ENCODE measurements around the gene RGL2. TPM values are rescaled to one million over a fixed set of nuclear protein-coding genes. Genes with fewer than 3 reads are reported as not detected.
A peak's percentile ranks its signal among the peaks of the same experiment; 100 is the strongest.

Gene RGL2
- total and polyA plus RNA-seq, 2 of the 4 experiments (the other 2 are of a cell fraction), result 4.1 to 26.9 TPM

DNA sequence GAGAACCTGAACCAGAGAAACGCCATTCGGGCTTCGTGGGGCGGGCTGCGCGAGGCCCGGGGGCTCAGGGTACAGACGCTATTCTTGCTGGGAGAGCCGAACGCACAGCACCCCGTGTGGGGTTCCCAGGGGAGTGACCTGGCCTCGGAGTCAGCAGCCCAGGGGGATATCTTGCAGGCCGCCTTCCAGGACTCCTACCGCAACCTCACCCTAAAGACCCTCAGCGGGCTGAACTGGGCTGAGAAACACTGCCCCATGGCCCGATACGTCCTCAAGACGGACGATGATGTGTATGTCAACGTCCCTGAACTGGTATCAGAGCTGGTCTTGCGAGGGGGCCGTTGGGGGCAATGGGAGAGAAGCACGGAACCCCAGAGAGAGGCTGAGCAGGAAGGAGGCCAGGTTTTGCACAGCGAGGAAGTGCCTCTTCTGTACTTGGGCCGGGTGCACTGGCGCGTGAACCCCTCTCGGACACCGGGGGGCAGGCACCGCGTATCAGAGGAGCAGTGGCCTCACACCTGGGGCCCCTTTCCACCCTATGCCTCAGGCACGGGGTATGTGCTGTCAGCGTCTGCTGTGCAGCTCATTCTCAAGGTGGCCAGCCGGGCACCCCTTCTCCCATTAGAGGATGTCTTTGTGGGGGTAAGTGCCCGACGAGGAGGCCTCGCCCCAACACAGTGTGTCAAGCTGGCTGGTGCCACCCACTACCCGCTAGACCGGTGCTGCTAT lies 20.9 kb downstream of the RGL2 start:
- intact Hi-C loops (cut with micrococcal nuclease) (no loop called here), in situ Hi-C loops (cut with MboI; ENCODE audit: low sequenced_read_pairs) (no loop called here), dilution Hi-C loops (cut with HindIII; ENCODE audit: low sequenced_read_pairs, unreplicated experiment) (no loop called here)
- CTCF ChIA-PET, result interaction anchor here (1.8 kb wide), 1 partner anchor 19 kb away, joined by 5 read pairs; no protein-coding TSS in a partner anchor
- Histone ChIP-seq H3K36me3 (ENCODE audit: control insufficient read depth, insufficient read depth, low read length) (peaks cover 67% of the 10 kb centered on the region), H3K9me1 (ENCODE audit: insufficient read depth, low read length) (peaks cover 9% of the 10 kb centered on the region), H4K5ac (ENCODE audit: low read depth, low read length) (peak overlapping the region; percentile 72), H3K4me3 (ENCODE audit: insufficient read depth, low read depth, low read length) (peak overlapping the region; percentile 46), H4K8ac (ENCODE audit: low read depth in 2 of 2, low read length in 2 of 2) (peak overlapping the region; percentile 27 to 52; a peak in 3 of 4 replicates), H2AFZ (replicated peaks; ENCODE audit: low read length, poor library complexity) (peak overlapping the region; percentile 80), H3K9ac (ENCODE audit: low read depth, low read length) (no peak overlapping the region), H4K91ac (ENCODE audit: insufficient read depth, low read depth, low read length) (peak overlapping the region; percentile 49), H3K4me2 (ENCODE audit: low read depth, low read length) (peak overlapping the region; percentile 64; the same call in 1 of the 2 replicates), H3K9me3 (ENCODE audit: control insufficient read depth, insufficient read depth, low read length) (no peaks in the 10 kb centered on the region), H2BK5ac (ENCODE audit: low read depth, low read length, poor library complexity, severe bottlenecking) (no peak overlapping the region), H2AK5ac (ENCODE audit: low read depth, low read length) (peak overlapping the region; percentile 51; the same call in 1 of the 2 replicates), H2BK20ac (ENCODE audit: low read depth, low read length) (no peak overlapping the region), H3K14ac (replicated peaks; ENCODE audit: low read depth, low read length) (no peak overlapping the region), H3K27ac (ENCODE audit: insufficient read depth, low read length) (peak overlapping the region; percentile 4; the same call in 1 of the 2 replicates), H3K4me1 (ENCODE audit: control insufficient read depth, insufficient read depth, low read length) (peaks cover 14% of the 10 kb centered on the region), H3K18ac (ENCODE audit: low read depth, low read length) (no peak overlapping the region), H3K4ac (ENCODE audit: low read depth, low read length) (peak overlapping the region; percentile 35), H3K27me3 (ENCODE audit: control insufficient read depth, insufficient read depth, low read length) (no peaks in the 10 kb centered on the region), H2BK15ac (ENCODE audit: low read depth, low read length) (no peak overlapping the region), H3K23ac (ENCODE audit: low read depth, low read length) (no peak overlapping the region), H4K20me1 (ENCODE audit: insufficient read depth, low read length) (peaks cover 71% of the 10 kb centered on the region), H3K79me1 (ENCODE audit: low read depth in 1 of 2, low read length in 2 of 2) (peaks cover 21 to 52% of the 10 kb centered on the region in 2 experiments), H3K56ac (ENCODE audit: extremely low read depth, insufficient read depth, low read length) (no peak overlapping the region), H2AK9ac (replicated peaks; ENCODE audit: low read depth, low read length, poor library complexity) (peak overlapping the region; percentile 94), H2BK120ac (ENCODE audit: low read depth, low read length) (no peak overlapping the region)
- WGBS, 2 experiments (ENCODE audit: extremely low coverage in 2 of 2, insufficient read length in 1 of 2), result 76% methylated on average over 11 of the region's 39 CpGs; no CpG with 5 or more reads in 1 of the 2 experiments
- peak; percentile 1; the same call in 1 of the 2 replicates for ATAC-seq (ENCODE audit: low read depth)
- no TSS peak for BruUV-seq (replicated peaks)
- no peak for DNase-seq
- no peak for TF ChIP-seq RAD21 (IDR thresholded peaks at IDR 0.05; ENCODE audit: low read length)
- TF ChIP-seq, protein P1, sequence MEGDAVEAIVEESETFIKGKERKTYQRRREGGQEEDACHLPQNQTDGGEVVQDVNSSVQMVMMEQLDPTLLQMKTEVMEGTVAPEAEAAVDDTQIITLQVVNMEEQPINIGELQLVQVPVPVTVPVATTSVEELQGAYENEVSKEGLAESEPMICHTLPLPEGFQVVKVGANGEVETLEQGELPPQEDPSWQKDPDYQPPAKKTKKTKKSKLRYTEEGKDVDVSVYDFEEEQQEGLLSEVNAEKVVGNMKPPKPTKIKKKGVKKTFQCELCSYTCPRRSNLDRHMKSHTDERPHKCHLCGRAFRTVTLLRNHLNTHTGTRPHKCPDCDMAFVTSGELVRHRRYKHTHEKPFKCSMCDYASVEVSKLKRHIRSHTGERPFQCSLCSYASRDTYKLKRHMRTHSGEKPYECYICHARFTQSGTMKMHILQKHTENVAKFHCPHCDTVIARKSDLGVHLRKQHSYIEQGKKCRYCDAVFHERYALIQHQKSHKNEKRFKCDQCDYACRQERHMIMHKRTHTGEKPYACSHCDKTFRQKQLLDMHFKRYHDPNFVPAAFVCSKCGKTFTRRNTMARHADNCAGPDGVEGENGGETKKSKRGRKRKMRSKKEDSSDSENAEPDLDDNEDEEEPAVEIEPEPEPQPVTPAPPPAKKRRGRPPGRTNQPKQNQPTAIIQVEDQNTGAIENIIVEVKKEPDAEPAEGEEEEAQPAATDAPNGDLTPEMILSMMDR (conservative IDR thresholded peaks at IDR 0.05; ENCODE audit: low read depth, low read length), result 0 out of 2 replicates have a peak, but pooled peaks have one; percentile 11
- POLR2A ChIA-PET (ENCODE audit: unreplicated experiment), result interaction anchor here (1.8 kb wide), 1 partner anchor 11 kb away, joined by 10 read pairs; the partner anchor contains the start of genes PFDN6 and WDR46

Data from IMR-90 (cell line).